NOMO-1 treated with DMSO at 0.1 percent for 48 hours (cell line): Measurements from ENCODE around the gene KRT75.
"Not testable (repeated sequence)": the region's sequence is repeated elsewhere in the genome, so short reads cannot be mapped to it uniquely, and the experiment has no call there.

Source experiments
- DNase-seq: peaks from one replicate; lab custom pipeline; 2025; ENCODE audit not compliant: unreplicated experiment; lab: John Stamatoyannopoulos, UW

Gene KRT75

GRCh38 chr12:52434081-52434733 lies at the start of gene KRT75:
Gene KRT75 (minus strand): TSS chr12:52434371. CDS start chr12:52434304, 67 bp downstream.
- no peak for DNase-seq

GRCh38 chr12:52480073-52480472 lies 45.9 kb upstream of the KRT75 start:
- no peak for DNase-seq

GRCh38 chr12:52477651-52478050 lies 43.5 kb upstream of the KRT75 start:
- no peak for DNase-seq

- no peak for DNase-seq
Observed at GRCh38 chr12:52474212-52474611, 40.0 kb upstream of the KRT75 start.

- no peak for DNase-seq
Observed at GRCh38 chr12:52473768-52474167, 39.6 kb upstream of the KRT75 start, which contains the start of gene KRT6C. Gene KRT6C (minus strand): TSS chr12:52473805. CDS start chr12:52473737, 68 bp downstream.

GRCh38 chr12:52469853-52470252 lies 35.7 kb upstream of the KRT75 start:
- DNase-seq: no peak

GRCh38 chr12:52464897-52465296 lies 30.7 kb upstream of the KRT75 start:
- DNase-seq: no peak

- DNase-seq: no peak
Observed at GRCh38 chr12:52461693-52462092, 27.5 kb upstream of the KRT75 start.

GRCh38 chr12:52458861-52459260 lies 24.7 kb upstream of the KRT75 start:
- DNase-seq: no peak

- DNase-seq: no peak
Observed at GRCh38 chr12:52455821-52456220, 21.6 kb upstream of the KRT75 start.

GRCh38 chr12:52454411-52455201 lies 20.4 kb upstream of the KRT75 start:
- no peak for DNase-seq

GRCh38 chr12:52452101-52452500 lies 17.9 kb upstream of the KRT75 start, which contains the start of gene KRT6B:
Gene KRT6B (minus strand): TSS chr12:52452146. CDS start chr12:52452078, 68 bp downstream.
- DNase-seq: no peak

GRCh38 chr12:52448228-52448627 lies 14.1 kb upstream of the KRT75 start:
- DNase-seq: no peak

GRCh38 chr12:52447196-52447595 lies 13.0 kb upstream of the KRT75 start:
- DNase-seq: not testable (repeated sequence)

GRCh38 chr12:52446367-52447045 lies 12.3 kb upstream of the KRT75 start:
- no peak for DNase-seq

- DNase-seq: no peak
Observed at GRCh38 chr12:52445876-52446275, 11.7 kb upstream of the KRT75 start.

- no peak for DNase-seq
Observed at GRCh38 chr12:52444647-52445595, 10.8 kb upstream of the KRT75 start.

GRCh38 chr12:52443966-52444365 lies 9.8 kb upstream of the KRT75 start:
- DNase-seq: no peak

GRCh38 chr12:52442600-52443061 lies 8.5 kb upstream of the KRT75 start:
- DNase-seq: no peak

GRCh38 chr12:52441320-52441911 lies 7.2 kb upstream of the KRT75 start:
- DNase-seq: peak; percentile 64
